CD14-positive monocyte (primary cell): ENCODE measurements around the gene ISOC1. TPM values are rescaled to one million over a fixed set of nuclear protein-coding genes. Genes with fewer than 3 reads are reported as not detected.

Experiments
- DNase-seq, 3 donors: peaks; one replicate each; pipeline ENCODE4 v3.0.0-alpha.2; 2011 to 2022
- H2AFZ ChIP-seq: 2 replicates; pipeline ENCODE4 v1.6.0; 2012; ENCODE audit warnings: mild to moderate bottlenecking, low read depth, low read length, inconsistent platforms; ENCODE audit not compliant: insufficient read depth, poor library complexity, severe bottlenecking
- H3K27ac ChIP-seq, 2 donors: 1 replicate in 1 of 2; 2 replicates in 1 of 2; pipeline ENCODE4 v1.5.1; 2012 to 2013; ENCODE audit warnings: low read length in 2 of 2, control low read depth in 1 of 2, inconsistent platforms in 1 of 2, low read depth in 1 of 2, mild to moderate bottlenecking in 1 of 2
- H3K27me3 ChIP-seq, 2 donors: one replicate each; pipeline versions ENCODE4 v1.6.0 to v1.6.1; 2011 to 2013; ENCODE audit warnings: low read length in 2 of 2; ENCODE audit not compliant: control insufficient read depth in 2 of 2, insufficient read depth in 2 of 2
- H3K36me3 ChIP-seq, 2 donors: replicated peaks in 1 of 2; 1 replicate in 1 of 2; 2 replicates in 1 of 2; pipeline versions ENCODE4 v1.5.1 to v1.6.1; 2012 to 2013; ENCODE audit warnings: low read length in 2 of 2, control low read depth in 1 of 2, inconsistent platforms in 1 of 2, mild to moderate bottlenecking in 1 of 2; ENCODE audit not compliant: insufficient read depth in 2 of 2, control insufficient read depth in 1 of 2
- H3K4me1 ChIP-seq, 2 donors: 1 replicate in 1 of 2; 2 replicates in 1 of 2; pipeline versions ENCODE4 v1.5.1 to v1.6.1; 2012 to 2013; ENCODE audit warnings: low read length in 2 of 2, control low read depth in 1 of 2, inconsistent platforms in 1 of 2, mild to moderate bottlenecking in 1 of 2, moderate library complexity in 1 of 2; ENCODE audit not compliant: insufficient read depth in 2 of 2, control insufficient read depth in 1 of 2
- H3K4me2 ChIP-seq: replicated peaks from 2 replicates; pipeline ENCODE3; 2012; ENCODE audit warnings: low read length, moderate library complexity, mild to moderate bottlenecking; ENCODE audit not compliant: poor library complexity, severe bottlenecking; ENCODE audit errors: extremely low read depth
- H3K4me3 ChIP-seq, 3 experiments: fragments of 200-600 bp in 1 of 3; sonication (generic) in 1 of 3; replicated peaks in 1 of 3; 1 replicate in 2 of 3; 2 replicates in 1 of 3; pipeline ENCODE4 v1.5.1; 2011 to 2013; ENCODE audit warnings: low read length in 3 of 3, mild to moderate bottlenecking in 3 of 3, control low read depth in 2 of 3, low read depth in 2 of 3, inconsistent platforms in 1 of 3, moderate library complexity in 1 of 3
- H3K79me2 ChIP-seq: 2 replicates; pipeline ENCODE4 v1.6.0; 2012; ENCODE audit warnings: mild to moderate bottlenecking, control low read depth, inconsistent platforms, low read length, moderate library complexity; ENCODE audit not compliant: insufficient read depth
- H3K9ac ChIP-seq: 2 replicates; pipeline ENCODE4 v1.6.0; 2017; ENCODE audit warnings: low read length, mild to moderate bottlenecking; ENCODE audit not compliant: insufficient read depth, poor library complexity, severe bottlenecking
- H3K9me3 ChIP-seq, 2 donors: replicated peaks in 1 of 2; 1 replicate in 1 of 2; 2 replicates in 1 of 2; pipeline versions ENCODE4 v1.5.1 to v1.6.1; 2012 to 2013; ENCODE audit warnings: low read length in 2 of 2, control low read depth in 1 of 2; ENCODE audit not compliant: control insufficient read depth in 1 of 2, insufficient read depth in 1 of 2
- H4K20me1 ChIP-seq: 2 replicates; pipeline ENCODE4 v1.6.0; 2012; ENCODE audit warnings: mild to moderate bottlenecking, low read length, control low read depth, moderate library complexity; ENCODE audit not compliant: insufficient read depth
- H3K27ac Mint-ChIP-seq, 7 donors: one replicate each; pipeline ENCODE4 v1.8.0; 2020; ENCODE audit warnings: mild to moderate bottlenecking in 7 of 7, mixed read lengths in 7 of 7, moderate library complexity in 6 of 7, inconsistent platforms in 2 of 7
- H3K27me3 Mint-ChIP-seq, 3 donors: one replicate each; pipeline ENCODE4 v1.8.0; 2021 to 2022; ENCODE audit warnings: low read depth in 3 of 3, mild to moderate bottlenecking in 3 of 3, mixed read lengths in 3 of 3, moderate library complexity in 3 of 3, inconsistent platforms in 1 of 3
- H3K36me3 Mint-ChIP-seq, 2 donors: one replicate each; pipeline ENCODE4 v1.8.0; 2020; ENCODE audit warnings: mixed read lengths in 2 of 2, inconsistent platforms in 1 of 2, mild to moderate bottlenecking in 1 of 2
- H3K4me1 Mint-ChIP-seq: one replicate; pipeline ENCODE4 v1.8.0; 2020; ENCODE audit warnings: mild to moderate bottlenecking, mixed read lengths
- H3K4me3 Mint-ChIP-seq, 2 donors: one replicate each; pipeline ENCODE4 v1.8.0; 2020; ENCODE audit warnings: mild to moderate bottlenecking in 2 of 2, mixed read lengths in 2 of 2, moderate library complexity in 1 of 2
- H3K9me3 Mint-ChIP-seq, 7 donors: one replicate each; pipeline ENCODE4 v1.8.0; 2020 to 2022; ENCODE audit warnings: mixed read lengths in 7 of 7, mild to moderate bottlenecking in 6 of 7, moderate library complexity in 6 of 7, inconsistent platforms in 2 of 7
- WGBS: methylation state at CpG from one replicate; pipeline ENCODE4 v1.1.5; 2013; ENCODE audit warnings: missing lambda C conversion rate; ENCODE audit not compliant: insufficient coverage; 5-methylcytosine and 5-hydroxymethylcytosine counted together
- intact Hi-C, 2 donors: fragments of 100-400 bp; cut with micrococcal nuclease; formaldehyde crosslinking; loops; one replicate each; pipeline versions ENCODE4 v1.15.0 to v1.15.1; 2023
- polyA plus RNA-seq, 3 donors: library from polyadenylated mRNA; depleted of rRNA in 1 of 3; unstranded in 2 of 3; stranded (reverse) in 1 of 3; fragments of 300-500 nt in 2 of 3; fragments of >200 nt in 1 of 3; fragmentation: Illumina TruSeq in 2 of 3; gene quantifications; 1 replicate in 2 of 3; 2 replicates in 1 of 3; pipeline ENCODE4 v1.2.3, GENCODE V29; 2012 to 2021
- TF ChIP-seq, protein P1 (sequence below): fragments of 200-600 bp; IDR thresholded peaks from one replicate; pipeline ENCODE4 v1.8.0; 2022; ENCODE audit warnings: antibody characterized with exemption, mild to moderate bottlenecking

The ISOC1 gene
- polyA plus RNA-seq, 3 donors = 5.6 to 19.4 (median 16.6) TPM

DNA sequence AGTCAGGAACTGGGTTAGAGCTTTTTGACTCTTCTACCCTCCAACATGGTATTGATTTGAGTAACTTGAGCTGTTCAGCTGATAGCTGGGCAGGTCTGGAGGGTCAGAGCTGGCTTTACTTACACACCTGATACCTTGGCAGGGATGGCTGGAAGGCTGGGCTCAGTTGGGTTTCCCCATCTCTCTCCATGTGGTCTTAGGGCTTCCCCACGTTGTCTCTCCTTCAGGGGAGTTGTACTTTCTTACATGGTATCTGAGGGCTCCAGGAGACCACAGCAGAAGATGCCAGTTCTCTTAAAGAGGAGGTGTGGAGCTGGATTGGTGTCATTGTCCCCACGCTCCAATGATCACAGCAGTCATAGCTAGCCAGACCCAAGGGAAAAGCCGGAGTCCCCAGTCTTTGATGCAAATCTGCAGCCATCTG, 25.6 kb downstream of the ISOC1 start:
- no peaks in the 10 kb centered on the region for H3K4me1 ChIP-seq
- H3K27ac ChIP-seq = no peak overlapping the region
- no peaks in the 10 kb centered on the region for H3K36me3 Mint-ChIP-seq
- no peak overlapping the region for H2AFZ ChIP-seq
- intact Hi-C loops = no loop called here
- no peaks in the 10 kb centered on the region for H3K36me3 ChIP-seq
- H3K4me3 ChIP-seq = no peak overlapping the region
- H3K4me1 Mint-ChIP-seq = no peaks in the 10 kb centered on the region
- no peak overlapping the region for H3K27ac Mint-ChIP-seq
- H3K9me3 ChIP-seq = no peaks in the 10 kb centered on the region
- no peak overlapping the region for H3K4me2 ChIP-seq
- H3K9me3 Mint-ChIP-seq = peaks cover 0 to 2% (median 0%) of the 10 kb centered on the region in 7 donors
- WGBS = 94% methylated on average over 3 of the region's 3 CpGs
- no peaks in the 10 kb centered on the region for H3K27me3 ChIP-seq
- H3K9ac ChIP-seq = no peak overlapping the region
- TF ChIP-seq, protein P1, sequence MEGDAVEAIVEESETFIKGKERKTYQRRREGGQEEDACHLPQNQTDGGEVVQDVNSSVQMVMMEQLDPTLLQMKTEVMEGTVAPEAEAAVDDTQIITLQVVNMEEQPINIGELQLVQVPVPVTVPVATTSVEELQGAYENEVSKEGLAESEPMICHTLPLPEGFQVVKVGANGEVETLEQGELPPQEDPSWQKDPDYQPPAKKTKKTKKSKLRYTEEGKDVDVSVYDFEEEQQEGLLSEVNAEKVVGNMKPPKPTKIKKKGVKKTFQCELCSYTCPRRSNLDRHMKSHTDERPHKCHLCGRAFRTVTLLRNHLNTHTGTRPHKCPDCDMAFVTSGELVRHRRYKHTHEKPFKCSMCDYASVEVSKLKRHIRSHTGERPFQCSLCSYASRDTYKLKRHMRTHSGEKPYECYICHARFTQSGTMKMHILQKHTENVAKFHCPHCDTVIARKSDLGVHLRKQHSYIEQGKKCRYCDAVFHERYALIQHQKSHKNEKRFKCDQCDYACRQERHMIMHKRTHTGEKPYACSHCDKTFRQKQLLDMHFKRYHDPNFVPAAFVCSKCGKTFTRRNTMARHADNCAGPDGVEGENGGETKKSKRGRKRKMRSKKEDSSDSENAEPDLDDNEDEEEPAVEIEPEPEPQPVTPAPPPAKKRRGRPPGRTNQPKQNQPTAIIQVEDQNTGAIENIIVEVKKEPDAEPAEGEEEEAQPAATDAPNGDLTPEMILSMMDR = no peak
- H3K79me2 ChIP-seq = no peaks in the 10 kb centered on the region
- no peaks in the 10 kb centered on the region for H4K20me1 ChIP-seq
- no peaks in the 10 kb centered on the region for H3K27me3 Mint-ChIP-seq
- DNase-seq = no peak
- no peak overlapping the region for H3K4me3 Mint-ChIP-seq

DNA sequence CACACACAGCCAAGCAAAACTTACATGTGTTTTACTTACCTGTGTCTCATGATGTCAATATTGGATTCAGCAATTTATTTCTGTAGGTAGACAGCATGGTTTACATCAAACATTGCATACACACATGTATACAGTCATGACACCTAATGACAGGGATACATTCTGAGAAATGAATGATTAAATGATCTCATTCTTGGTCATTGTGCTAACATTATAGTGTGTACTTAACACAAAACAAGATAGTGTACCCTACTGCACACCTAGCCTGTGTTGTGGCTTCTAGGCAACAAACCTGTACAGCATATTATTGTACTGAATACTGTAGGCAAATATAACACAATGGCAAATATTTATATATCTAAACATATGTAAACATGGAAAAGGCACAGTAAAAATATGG, 28.0 kb downstream of the ISOC1 start:
- Histone ChIP-seq H3K27ac (no peak overlapping the region), H3K4me1 (peaks cover 0 to 5% of the 10 kb centered on the region in 2 donors), H3K36me3 (no peaks in the 10 kb centered on the region), H3K79me2 (no peaks in the 10 kb centered on the region), H3K9ac (no peak overlapping the region), H4K20me1 (no peaks in the 10 kb centered on the region), H3K27me3 (no peaks in the 10 kb centered on the region), H2AFZ (no peak overlapping the region), H3K4me2 (no peak overlapping the region), H3K9me3 (no peaks in the 10 kb centered on the region), H3K4me3 (no peak overlapping the region)
- Mint-ChIP-seq H3K4me3 (no peak overlapping the region), H3K9me3 (peaks cover 0 to 2% (median 0%) of the 10 kb centered on the region in 7 donors), H3K27ac (no peak overlapping the region), H3K4me1 (peaks cover 9% of the 10 kb centered on the region), H3K36me3 (no peaks in the 10 kb centered on the region), H3K27me3 (no peaks in the 10 kb centered on the region)
- intact Hi-C loops = no loop called here
- TF ChIP-seq, protein P1 = no peak
- no peak for DNase-seq
